Measurements from ENCODE around the gene NBPF3. TPM values are rescaled to one million over a fixed set of nuclear protein-coding genes. Genes with fewer than 3 reads are reported as not detected.

NBPF3 gene, protein sequence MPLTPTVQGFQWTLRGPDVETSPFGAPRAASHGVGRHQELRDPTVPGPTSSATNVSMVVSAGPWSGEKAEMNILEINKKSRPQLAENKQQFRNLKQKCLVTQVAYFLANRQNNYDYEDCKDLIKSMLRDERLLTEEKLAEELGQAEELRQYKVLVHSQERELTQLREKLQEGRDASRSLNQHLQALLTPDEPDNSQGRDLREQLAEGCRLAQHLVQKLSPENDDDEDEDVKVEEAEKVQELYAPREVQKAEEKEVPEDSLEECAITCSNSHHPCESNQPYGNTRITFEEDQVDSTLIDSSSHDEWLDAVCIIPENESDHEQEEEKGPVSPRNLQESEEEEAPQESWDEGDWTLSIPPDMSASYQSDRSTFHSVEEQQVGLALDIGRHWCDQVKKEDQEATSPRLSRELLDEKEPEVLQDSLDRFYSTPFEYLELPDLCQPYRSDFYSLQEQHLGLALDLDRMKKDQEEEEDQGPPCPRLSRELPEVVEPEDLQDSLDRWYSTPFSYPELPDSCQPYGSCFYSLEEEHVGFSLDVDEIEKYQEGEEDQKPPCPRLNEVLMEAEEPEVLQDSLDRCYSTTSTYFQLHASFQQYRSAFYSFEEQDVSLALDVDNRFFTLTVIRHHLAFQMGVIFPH
- 17.7 and 20.3 TPM in 2 replicates for total RNA-seq

DNA sequence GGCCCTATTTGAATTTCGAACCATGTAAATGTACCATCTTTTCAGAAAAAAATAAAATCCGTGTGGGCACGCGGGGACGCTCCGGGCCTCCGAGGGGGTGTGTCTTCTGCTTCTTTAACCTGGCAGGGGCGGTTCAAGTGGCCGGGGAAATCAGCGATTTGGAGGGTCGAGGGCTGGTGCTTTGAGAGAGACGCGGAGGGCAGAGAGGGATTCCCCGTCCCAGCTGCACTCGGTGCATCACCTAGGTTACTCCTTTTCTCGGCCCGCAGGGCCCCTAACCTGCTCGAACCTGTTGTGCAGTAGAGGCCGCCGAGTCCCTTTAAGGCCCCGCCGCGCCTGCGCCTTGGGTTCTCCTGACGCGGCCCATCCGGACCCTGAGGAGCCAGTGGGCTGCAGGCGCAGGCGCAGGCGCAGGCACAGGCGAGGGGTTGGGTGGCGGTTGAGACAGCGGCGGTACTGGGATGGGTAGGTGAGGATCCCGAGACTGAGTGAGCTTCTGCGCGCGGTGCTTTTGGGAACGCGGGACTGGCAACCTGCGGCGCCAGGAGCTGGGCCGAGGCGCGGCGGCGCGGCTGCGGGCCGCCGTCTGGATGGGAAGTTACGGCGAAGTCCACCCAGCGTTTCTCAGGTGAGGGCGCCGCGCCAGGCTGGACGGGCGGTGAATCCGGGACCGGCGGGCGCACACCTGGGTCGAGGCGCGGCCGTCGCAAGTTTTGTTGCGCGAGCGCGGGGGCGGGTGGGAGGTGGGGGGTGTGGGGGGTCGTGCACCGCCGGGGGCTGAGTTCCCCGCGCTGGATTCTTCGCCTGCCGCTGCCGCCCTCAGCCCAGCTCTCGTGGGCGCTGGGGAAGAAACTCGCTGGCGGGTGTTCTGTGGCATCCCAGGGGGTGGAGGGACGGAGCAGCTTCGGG lies at the start of gene NBPF3:
Gene NBPF3, plus strand, starts transcription at position 417 of the 909 bp plus-strand sequence. CDS start 4,950 bp downstream, outside the sequence.

DNA sequence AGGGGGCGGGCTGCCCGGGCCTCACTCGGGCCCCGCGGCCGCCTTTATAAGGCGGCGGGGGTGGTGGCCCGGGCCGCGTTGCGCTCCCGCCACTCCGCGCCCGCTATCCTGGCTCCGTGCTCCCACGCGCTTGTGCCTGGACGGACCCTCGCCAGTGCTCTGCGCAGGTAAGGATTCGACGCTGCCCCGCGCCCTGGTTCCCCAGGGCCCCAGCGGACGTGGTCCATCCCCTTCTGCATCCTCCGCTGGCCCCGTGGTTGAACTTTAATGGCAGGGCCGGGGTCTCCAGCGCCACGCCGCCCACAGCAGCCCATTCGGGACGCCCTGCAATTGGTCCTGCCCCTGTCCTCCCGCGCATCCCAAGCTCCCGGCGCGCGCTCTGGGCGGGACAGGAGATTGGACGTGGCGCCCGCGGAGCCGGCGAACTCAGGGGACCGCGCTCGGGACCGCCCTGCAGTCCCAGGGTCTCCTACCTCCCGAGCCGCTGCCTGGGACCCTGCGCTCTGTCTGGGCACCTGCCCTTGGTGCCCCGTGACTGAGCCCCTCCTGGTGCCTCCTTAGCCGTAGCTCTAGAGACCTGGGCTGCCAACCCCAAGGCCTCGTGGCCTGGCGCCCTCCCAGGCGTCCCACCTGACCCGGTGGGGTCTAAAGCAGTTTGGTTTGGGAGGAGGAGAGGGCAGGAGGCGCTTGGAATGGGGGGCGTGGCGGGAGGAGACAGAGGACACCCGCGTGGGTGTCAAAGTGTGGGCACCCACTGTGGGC lies 69.6 kb downstream of the NBPF3 start, which contains the start of gene ALPL:
Gene ALPL, plus strand, starts transcription at position 73 of the 762 bp plus-strand sequence. CDS start 44,659 bp downstream, outside the sequence.

Other genes with a start within 250 kb of the NBPF3 start
- gene ECE1, start 149.7 kb upstream of the NBPF3 start, total RNA-seq, result 79.7 and 83.4 TPM in 2 replicates
- 7.2 and 7.4 TPM in 2 replicates for gene ALPL, start 69.3 kb downstream of the NBPF3 start, total RNA-seq
- not detected in 2 replicates for gene RAP1GAP, start 229.2 kb downstream of the NBPF3 start, total RNA-seq